Hematopoietic multipotent progenitor cell treated with erythropoietin and hydrocortisone succinate and interleukin-3 and kit ligand, for 15 days (in vitro differentiated cells): ENCODE measurements around the gene TSN.
A peak's percentile ranks its signal among the peaks of the same experiment; 100 is the strongest.

ENCODE experiments used
- DNase-seq: peaks from one replicate; pipeline ENCODE4 v3.0.0-alpha.2; 2015; ENCODE audit warnings: low spot score

TSN gene

GRCh38 chr2:121746071-121746578 lies 9.3 kb upstream of the TSN start:
- DNase-seq = no peak

- peak; percentile 38 for DNase-seq
Observed at GRCh38 chr2:121748202-121748601, 7.2 kb upstream of the TSN start.

GRCh38 chr2:121754851-121755236 lies 607 bp upstream of the TSN start:
- no peak for DNase-seq

GRCh38 chr2:121764681-121765228 lies 9.3 kb downstream of the TSN start:
- DNase-seq = no peak

- DNase-seq = no peak
Observed at GRCh38 chr2:121766624-121767023, 11.2 kb downstream of the TSN start.

GRCh38 chr2:121768143-121768755 lies 12.8 kb downstream of the TSN start:
- DNase-seq = no peak

- DNase-seq = no peak
Observed at GRCh38 chr2:121771976-121772742, 16.7 kb downstream of the TSN start.

- no peak for DNase-seq
Observed at GRCh38 chr2:121774235-121774634, 18.8 kb downstream of the TSN start.

GRCh38 chr2:121776361-121776760 lies 20.9 kb downstream of the TSN start:
- DNase-seq = no peak

GRCh38 chr2:121776885-121777698 lies 21.6 kb downstream of the TSN start:
- DNase-seq = no peak

- no peak for DNase-seq
Observed at GRCh38 chr2:121777699-121778058, 22.2 kb downstream of the TSN start.

- DNase-seq = no peak
Observed at GRCh38 chr2:121778741-121779487, 23.5 kb downstream of the TSN start.

- DNase-seq = no peak
Observed at GRCh38 chr2:121783180-121783579, 27.7 kb downstream of the TSN start.

GRCh38 chr2:121788685-121789084 lies 33.2 kb downstream of the TSN start:
- no peak for DNase-seq

- DNase-seq = no peak
Observed at GRCh38 chr2:121790276-121790956, 35.0 kb downstream of the TSN start.

- no peak for DNase-seq
Observed at GRCh38 chr2:121791290-121791689, 35.8 kb downstream of the TSN start.

GRCh38 chr2:121791801-121792221 lies 36.4 kb downstream of the TSN start:
- no peak for DNase-seq

- DNase-seq = no peak
Observed at GRCh38 chr2:121793816-121794215, 38.4 kb downstream of the TSN start.

GRCh38 chr2:121794233-121794632 lies 38.8 kb downstream of the TSN start:
- DNase-seq = no peak

- DNase-seq = no peak
Observed at GRCh38 chr2:121796239-121796638, 40.8 kb downstream of the TSN start.

GRCh38 chr2:121798617-121799016 lies 43.2 kb downstream of the TSN start:
- DNase-seq = no peak
